ENCODE data around the gene EPS8L2.
A peak's percentile ranks its signal among the peaks of the same experiment; 100 is the strongest.

The EPS8L2 gene

GRCh38 chr11:763073-763463 lies 57.0 kb downstream of the EPS8L2 start:
- no peak for DNase-seq (ENCODE audit: low spot score)

- no peak for DNase-seq (ENCODE audit: low spot score)
These were observed 57.7 kb downstream of the EPS8L2 start for GRCh38 chr11:763549-764321.

GRCh38 chr11:764322-765024 lies 58.4 kb downstream of the EPS8L2 start:
- DNase-seq (ENCODE audit: low spot score): no peak

- peak; percentile 67 for DNase-seq (ENCODE audit: low spot score)
These were observed 59.2 kb downstream of the EPS8L2 start for GRCh38 chr11:765025-765801.

- no peak for DNase-seq (ENCODE audit: low spot score)
These were observed 59.7 kb downstream of the EPS8L2 start for GRCh38 chr11:765802-766091.

- DNase-seq (ENCODE audit: low spot score): no peak
These were observed 60.3 kb downstream of the EPS8L2 start for GRCh38 chr11:766106-766935.

- DNase-seq (ENCODE audit: low spot score): no peak
These were observed 60.8 kb downstream of the EPS8L2 start for GRCh38 chr11:766936-767210.

- DNase-seq (ENCODE audit: low spot score): no peak
These were observed 61.2 kb downstream of the EPS8L2 start for GRCh38 chr11:767238-767637.

GRCh38 chr11:769887-770641 lies 64.0 kb downstream of the EPS8L2 start:
- DNase-seq (ENCODE audit: low spot score): no peak

GRCh38 chr11:770642-771616 lies 64.9 kb downstream of the EPS8L2 start:
- no peak for DNase-seq (ENCODE audit: low spot score)

- DNase-seq (ENCODE audit: low spot score): no peak
These were observed 65.7 kb downstream of the EPS8L2 start for GRCh38 chr11:771617-772204.

GRCh38 chr11:772429-773390 lies 66.7 kb downstream of the EPS8L2 start:
- DNase-seq (ENCODE audit: low spot score): no peak

- no peak for DNase-seq (ENCODE audit: low spot score)
These were observed 67.4 kb downstream of the EPS8L2 start for GRCh38 chr11:773425-773824.

- no peak for DNase-seq (ENCODE audit: low spot score)
These were observed 67.8 kb downstream of the EPS8L2 start for GRCh38 chr11:773830-774229.

GRCh38 chr11:774873-775592 lies 69.0 kb downstream of the EPS8L2 start:
- DNase-seq (ENCODE audit: low spot score): peak; percentile 26

- DNase-seq (ENCODE audit: low spot score): no peak
These were observed 70.2 kb downstream of the EPS8L2 start for GRCh38 chr11:776263-776560.

- DNase-seq (ENCODE audit: low spot score): peak; percentile 30
These were observed 70.7 kb downstream of the EPS8L2 start for GRCh38 chr11:776561-777287.

Data from AG08395 (cell line).